Thyroid gland (tissue), 4 donors: ENCODE results near the gene MED12.

Experiments used
- CTCF ChIP-seq, 6 experiments: fragments of 200-600 bp in 3 of 6; fragments of 450-650 bp in 3 of 6; sonication (generic) in 3 of 6; IDR thresholded peaks; one replicate each; pipeline ENCODE4 v1.5.1; 2016 to 2019; ENCODE audit warnings: antibody characterized with exemption in 6 of 6, mild to moderate bottlenecking in 2 of 6, inconsistent platforms in 1 of 6, moderate library complexity in 1 of 6
- POLR2A ChIP-seq, 2 donors: fragments of 450-650 bp; IDR thresholded peaks; one replicate each; pipeline ENCODE4 v1.6.1; 2017; ENCODE audit warnings: antibody characterized with exemption in 2 of 2, mild to moderate bottlenecking in 2 of 2, moderate library complexity in 1 of 2

- TF ChIP-seq CTCF (IDR thresholded peaks at IDR 0.05) (no peak), POLR2A (IDR thresholded peaks at IDR 0.05) (no peak)
Observed at GRCh38 chrX:71183341-71183740, 64.9 kb downstream of the MED12 start.
